NCI-H748 (cell line): ENCODE measurements around the gene IRF2BP2.

Experiments used
- DNase-seq: peaks from one replicate; lab custom pipeline; 2025; ENCODE audit not compliant: unreplicated experiment; lab: John Stamatoyannopoulos, UW

The IRF2BP2 gene

GRCh38 chr1:234610061-234610665, at the start of gene IRF2BP2:
Gene IRF2BP2, minus strand, starts transcription at chr1:234610178. Its CDS starts 684 bp downstream, at chr1:234609494.
- peak; percentile 85 for DNase-seq

DNA sequence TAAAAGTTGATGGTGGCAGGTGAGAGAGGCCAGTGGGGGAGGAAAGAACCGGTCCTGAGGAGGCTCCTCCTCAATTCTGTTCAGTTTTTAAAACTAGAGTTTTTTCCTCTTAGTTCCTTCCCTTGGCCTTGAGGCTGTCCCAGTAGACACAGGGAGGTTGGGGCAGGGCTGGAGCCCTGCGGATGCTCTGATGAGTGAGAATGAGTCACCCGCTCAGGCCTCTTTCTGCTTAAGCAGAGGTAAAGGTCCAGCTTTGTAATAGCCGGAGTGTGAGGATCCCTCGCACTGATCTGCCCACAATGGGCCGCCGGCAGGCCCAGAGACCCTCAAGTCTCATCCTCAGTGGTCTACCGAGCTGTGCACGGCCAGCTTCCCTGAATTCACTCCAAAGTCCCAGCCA, 49.6 kb upstream of the IRF2BP2 start:
- no peak for DNase-seq

DNA sequence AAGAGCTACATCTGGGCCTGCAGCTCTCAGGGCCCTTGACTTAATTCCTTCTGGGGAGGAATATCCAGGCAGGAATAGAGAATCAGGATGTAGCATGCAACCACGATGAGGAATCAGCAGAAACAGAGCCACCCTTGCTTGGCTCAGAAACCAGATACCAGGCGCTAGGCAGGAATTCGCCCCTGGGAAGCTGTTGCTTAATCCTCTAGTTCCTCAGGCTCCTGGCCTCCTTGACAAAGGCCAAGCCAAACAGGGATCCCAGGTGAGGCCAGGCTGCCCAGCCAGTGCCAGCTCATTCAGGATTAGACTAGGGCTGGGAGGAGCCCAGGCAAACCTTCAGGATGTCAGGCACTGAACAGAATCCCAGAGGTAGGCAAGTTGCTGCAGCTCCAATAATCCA, 48.2 kb upstream of the IRF2BP2 start:
- DNase-seq = no peak

DNA sequence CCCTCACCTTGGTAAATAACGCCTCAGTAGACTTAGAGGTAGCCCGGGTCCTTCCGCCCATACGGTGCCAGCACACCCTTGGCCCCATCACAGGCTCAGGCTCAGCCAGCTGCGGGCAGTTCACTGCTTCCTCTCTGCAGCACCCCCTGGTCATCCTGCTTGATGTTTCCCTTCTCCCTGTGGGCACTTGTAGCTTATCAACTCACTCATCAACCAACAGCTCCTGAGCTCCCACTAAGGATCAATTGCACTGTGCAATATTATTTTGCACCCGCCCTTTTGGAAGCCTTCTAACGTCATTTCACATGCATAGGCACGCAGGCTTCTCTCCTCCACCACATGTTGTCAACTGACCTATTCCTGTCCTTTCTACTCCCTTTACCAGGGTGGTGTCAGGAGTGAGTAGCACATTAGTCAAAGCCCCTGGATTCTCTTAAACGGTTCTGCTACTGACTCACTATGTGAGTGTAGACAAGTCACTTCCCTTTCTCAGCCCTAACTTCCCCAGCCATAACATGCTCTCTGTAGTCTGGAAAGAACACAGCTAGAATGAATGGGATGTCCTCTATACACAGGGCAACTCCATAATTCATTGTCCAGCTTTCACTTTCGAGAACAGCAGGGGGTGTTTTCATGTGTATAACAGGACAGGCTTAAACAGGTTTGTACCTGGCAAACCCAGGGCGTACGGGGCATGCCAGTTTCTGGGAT, 47.1 kb upstream of the IRF2BP2 start:
- no peak for DNase-seq

GRCh38 chr1:234656070-234656895, 46.3 kb upstream of the IRF2BP2 start:
- DNase-seq = no peak

GRCh38 chr1:234655328-234656069, 45.5 kb upstream of the IRF2BP2 start:
- DNase-seq = no peak

DNA sequence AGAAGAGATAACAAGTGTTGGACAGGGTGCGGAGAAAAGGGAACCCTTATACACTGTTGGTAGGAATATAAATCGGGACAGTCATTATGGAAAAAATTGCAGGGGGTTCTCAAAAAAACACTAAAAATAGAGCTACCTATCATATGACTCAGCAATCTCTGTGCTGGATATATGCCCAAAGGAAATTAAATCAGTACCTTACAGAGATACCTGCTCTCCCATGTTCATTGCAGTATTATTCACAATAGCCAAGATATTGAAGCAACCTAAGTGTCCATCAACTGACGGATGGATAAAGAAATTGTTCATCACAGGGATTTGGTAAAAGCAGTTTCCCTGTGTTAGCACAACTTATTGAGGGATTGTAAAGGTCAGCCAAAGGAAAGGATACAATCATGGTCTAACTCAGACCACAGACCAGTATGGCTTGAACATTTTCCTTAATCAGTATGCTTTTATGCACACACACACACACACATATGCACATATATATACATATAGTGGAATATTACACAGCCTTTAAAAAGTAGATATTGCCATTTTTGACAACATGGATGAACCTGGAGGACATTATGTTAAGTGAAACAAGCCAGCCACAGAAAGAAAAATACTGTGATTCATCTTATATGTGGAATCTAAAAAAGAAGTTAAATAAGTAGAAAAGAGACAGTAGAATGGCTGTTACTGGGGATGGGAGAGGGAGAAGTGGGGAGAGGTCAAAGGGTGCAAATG, 44.2 kb upstream of the IRF2BP2 start:
- no peak for DNase-seq

- no peak for DNase-seq
Observed at GRCh38 chr1:234649432-234650081, 39.6 kb upstream of the IRF2BP2 start.

- no peak for DNase-seq
Observed at GRCh38 chr1:234647758-234648157, 37.8 kb upstream of the IRF2BP2 start.

- peak; percentile 86 for DNase-seq
Observed at GRCh38 chr1:234647245-234647644, 37.3 kb upstream of the IRF2BP2 start.

DNA sequence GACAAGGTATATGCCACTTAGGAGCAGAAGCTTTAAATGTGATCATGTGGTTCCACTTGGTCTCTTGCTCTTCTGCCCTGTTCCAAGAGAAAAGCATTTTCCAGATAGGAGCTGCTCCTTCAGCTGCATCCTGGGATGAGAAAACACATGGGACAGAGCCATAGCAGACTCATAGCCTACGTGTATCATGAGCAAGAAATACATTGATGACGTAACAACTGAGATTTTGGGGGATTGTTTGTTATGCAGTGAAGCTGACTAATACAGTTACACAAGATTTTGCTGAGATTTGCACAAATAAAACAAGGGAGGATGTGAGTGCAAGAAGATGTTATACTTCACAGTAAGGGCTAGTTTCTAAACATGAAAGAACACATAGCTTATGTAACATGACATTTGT, 36.0 kb upstream of the IRF2BP2 start:
- no peak for DNase-seq

DNA sequence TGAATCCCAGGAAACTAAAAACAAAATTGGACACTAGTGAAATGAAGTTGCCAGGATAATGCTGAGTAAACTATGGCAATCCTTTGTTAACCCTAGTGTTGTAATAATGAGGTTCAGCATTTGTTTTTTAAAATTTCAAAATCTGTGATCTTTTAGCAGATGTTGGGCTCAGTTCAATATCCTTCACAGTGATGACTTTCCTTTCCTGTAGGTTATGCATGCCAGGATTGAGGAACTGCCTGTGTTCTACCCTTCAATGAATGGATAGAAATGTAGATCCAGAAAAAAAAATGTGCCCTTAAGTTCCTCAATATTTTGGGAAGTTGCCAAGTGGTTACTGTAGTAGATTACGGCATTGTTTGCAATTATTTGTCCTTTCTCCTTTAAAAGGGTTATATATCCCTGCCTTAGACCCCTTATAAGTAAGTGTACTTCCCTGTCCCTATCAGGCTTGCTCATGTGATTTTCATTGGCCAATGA, 35.5 kb upstream of the IRF2BP2 start:
- DNase-seq = no peak

DNA sequence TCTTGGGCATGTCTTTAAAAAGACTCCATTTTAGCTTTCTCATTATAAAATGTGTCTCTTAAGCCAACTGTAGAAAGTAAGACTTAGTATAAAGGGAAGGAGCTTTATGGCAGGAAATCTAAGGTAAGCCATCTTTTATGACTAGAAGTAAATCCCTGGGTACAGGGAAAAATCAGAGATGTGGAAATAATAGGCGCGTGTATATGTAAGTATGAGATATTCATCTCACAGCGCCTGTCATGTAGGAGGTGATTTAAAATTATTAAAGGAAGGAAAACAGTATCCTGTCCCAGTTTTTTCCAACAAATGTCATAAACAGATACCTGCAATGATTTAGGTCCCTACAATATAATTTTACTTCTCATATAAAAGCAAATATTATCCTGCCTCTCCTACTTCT, 35.0 kb upstream of the IRF2BP2 start:
- DNase-seq = no peak

GRCh38 chr1:234643850-234644134, 33.8 kb upstream of the IRF2BP2 start:
- no peak for DNase-seq

DNA sequence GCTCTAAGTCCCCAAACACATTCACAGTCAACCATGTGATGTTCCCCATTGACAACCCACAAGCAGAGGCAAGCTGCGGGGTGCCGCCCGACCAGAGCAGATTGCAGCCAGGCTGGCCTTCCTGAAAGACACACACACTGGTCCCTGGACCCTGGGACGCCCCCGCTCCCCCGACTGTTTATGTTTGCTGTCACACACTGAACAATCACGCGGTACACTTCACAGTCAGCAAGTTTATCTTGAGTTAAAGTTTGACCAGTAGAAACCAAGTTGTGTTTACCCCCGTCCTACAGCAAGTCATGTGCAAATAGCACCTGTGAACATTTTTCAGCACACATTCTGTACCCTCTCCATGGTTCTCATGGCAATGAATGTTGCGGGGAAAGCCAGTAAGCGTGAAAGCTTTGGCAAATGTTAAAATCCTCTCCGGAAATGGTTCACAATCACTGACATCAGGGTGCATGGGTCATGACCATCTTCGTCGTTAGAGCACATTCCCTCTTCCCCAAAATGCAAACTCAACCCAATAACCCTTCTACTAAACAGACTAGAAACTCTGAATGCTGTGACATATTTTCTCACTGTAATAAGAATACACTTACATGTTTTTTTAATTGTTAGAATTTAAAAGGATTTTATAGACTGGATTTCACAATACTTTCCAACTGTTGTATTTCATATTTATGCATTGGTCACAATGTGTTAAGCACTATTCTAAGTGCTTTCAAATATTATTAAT, 33.3 kb upstream of the IRF2BP2 start:
- no peak for DNase-seq

DNA sequence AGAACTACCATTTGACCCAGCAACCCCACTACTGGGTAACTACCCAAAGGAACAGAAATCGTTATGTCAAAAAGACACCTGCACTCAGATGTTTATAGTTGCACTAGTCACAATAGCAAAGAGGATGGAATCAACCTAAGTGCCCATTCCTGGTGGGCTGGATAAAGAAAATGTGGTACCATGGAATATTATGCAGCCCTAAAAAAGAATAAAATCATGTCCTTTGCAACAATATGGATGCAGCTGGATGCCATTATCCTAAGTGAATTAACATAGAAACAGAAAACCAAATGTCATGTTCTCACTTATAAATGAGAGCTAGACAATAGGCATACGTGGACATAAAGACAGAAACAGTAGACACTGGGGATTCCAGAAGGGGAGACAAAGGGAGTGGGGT, 32.5 kb upstream of the IRF2BP2 start:
- DNase-seq = no peak

DNA sequence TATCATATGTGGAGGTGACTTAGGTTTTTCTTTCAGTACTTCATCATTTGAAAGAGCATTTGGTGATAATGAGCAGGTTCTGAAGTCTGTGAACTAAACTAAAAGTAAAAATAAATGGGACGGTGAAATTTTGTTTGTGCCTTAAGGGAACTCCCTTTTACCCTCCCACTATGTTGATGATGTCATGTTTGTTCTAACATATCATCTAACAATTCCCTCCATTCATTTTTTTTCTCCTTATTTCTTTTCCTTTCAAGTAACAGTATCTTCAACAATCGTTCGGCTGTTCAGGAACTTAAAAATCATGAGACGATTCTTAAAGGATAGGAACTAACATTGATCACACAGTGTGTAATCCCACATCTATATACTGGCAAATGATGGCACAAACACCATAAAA, 30.0 kb upstream of the IRF2BP2 start:
- no peak for DNase-seq

DNA sequence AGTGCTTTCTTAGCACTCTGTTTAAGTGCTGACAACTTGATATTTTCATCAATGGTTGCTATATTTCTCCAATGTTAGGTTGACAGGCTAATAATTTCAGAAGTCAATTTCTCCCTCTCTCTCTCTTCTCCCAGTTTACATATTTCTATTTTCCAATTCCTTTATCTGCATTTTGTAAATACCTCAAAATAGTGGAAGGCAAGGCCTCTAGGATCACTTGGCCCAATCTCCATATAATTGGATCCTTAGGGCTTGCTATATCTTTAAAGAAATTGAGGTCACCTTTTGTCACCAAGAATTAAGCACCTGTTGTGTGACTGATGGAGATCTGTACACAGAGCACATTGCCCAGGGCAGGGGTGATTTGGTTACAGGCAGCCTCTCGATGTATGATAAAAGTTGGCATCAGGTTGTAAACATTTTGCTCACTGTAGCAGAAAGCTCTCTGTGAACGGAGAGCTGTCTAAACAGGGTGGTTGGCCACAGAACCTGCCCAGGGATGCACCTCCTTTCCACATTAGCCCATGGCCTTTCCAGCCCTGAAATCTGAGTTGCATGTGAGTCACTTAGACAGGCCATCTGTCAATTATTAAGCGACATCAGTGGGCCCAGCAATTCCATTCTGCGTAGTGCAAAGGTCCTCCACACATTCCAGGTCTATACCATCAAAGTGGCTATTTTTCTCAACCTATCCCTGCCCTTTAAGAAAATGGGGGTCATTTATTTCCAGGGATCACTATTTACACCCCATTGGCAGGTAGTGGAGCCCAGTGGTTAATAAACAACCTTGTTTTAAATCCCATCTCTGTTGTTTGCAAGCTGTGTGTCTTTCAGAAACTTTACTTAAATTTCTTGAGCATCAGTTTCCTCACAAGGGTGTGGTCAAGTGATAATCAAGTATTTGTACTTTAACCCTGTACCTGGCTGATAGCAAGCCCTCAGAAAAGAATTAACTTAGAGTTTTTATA, 29.1 kb upstream of the IRF2BP2 start:
- no peak for DNase-seq
